Bronchial epithelial cell (primary cell): ENCODE results near the gene ARL16. TPM values are rescaled to one million over a fixed set of nuclear protein-coding genes. Genes with fewer than 3 reads are reported as not detected.

Source experiments
- DNase-seq: peaks from one replicate; pipeline ENCODE4 v3.0.0-alpha.2; 2010; ENCODE audit warnings: low read depth
- FAIRE-seq: peaks from 2 replicates; lab custom pipeline; 2011; peaks lifted over from hg19 to GRCh38; lab: Jason Lieb, UNC
- H3K27me3 ChIP-seq: 2 replicates; pipeline ENCODE4 v1.5.1; 2011; ENCODE audit warnings: low read length; ENCODE audit not compliant: control insufficient read depth, insufficient read depth
- H3K36me3 ChIP-seq: 2 replicates; pipeline ENCODE4 v1.5.1; 2011; ENCODE audit warnings: low read length; ENCODE audit not compliant: control insufficient read depth, insufficient read depth
- H3K4me3 ChIP-seq: 2 replicates; pipeline ENCODE4 v1.5.1; 2011; ENCODE audit warnings: mild to moderate bottlenecking, low read depth, low read length, control low read depth
- CTCF ChIP-seq: IDR thresholded peaks from 2 replicates; pipeline ENCODE4 v1.5.1; 2011; ENCODE audit warnings: mild to moderate bottlenecking, moderate library complexity, low read length, control low read depth, inconsistent platforms; ENCODE audit not compliant: insufficient read depth, severe bottlenecking
- total RNA-seq: library from RNA; depleted of rRNA; stranded (reverse); fragments of >200 nt; gene quantifications from 2 replicates; pipeline ENCODE4 v1.2.1, GENCODE V29; 2014

ARL16 gene
- total RNA-seq, 1 donor from 2014 or later: 25.8 TPM

GRCh38 chr17:81722184-81723120, 38.9 kb upstream of the ARL16 start:
- peak; percentile 22 for DNase-seq
- H3K4me3 ChIP-seq: no peak overlapping the region
- no peak for FAIRE-seq

GRCh38 chr17:81720267-81721071, 36.9 kb upstream of the ARL16 start:
- Histone ChIP-seq H3K4me3 (no peak overlapping the region), H3K27me3 (no peaks in the 10 kb centered on the region), H3K36me3 (peaks cover 8% of the 10 kb centered on the region)
- FAIRE-seq: no peak
- TF ChIP-seq CTCF: no peak
- no peak for DNase-seq

More at GRCh38 chr17:81722184-81723120, 38.9 kb upstream of the ARL16 start:
- Histone ChIP-seq H3K27me3 (no peaks in the 10 kb centered on the region), H3K36me3 (peaks cover 3% of the 10 kb centered on the region)
- TF ChIP-seq CTCF: no peak

GRCh38 chr17:81719410-81720266, 36.0 kb upstream of the ARL16 start:
- Histone ChIP-seq H3K27me3 (no peaks in the 10 kb centered on the region), H3K4me3 (no peak overlapping the region), H3K36me3 (peaks cover 8% of the 10 kb centered on the region)
- DNase-seq (no peak), FAIRE-seq (no peak)
- TF ChIP-seq CTCF: no peak

- Histone ChIP-seq H3K36me3 (peaks cover 9% of the 10 kb centered on the region), H3K4me3 (no peak overlapping the region), H3K27me3 (no peaks in the 10 kb centered on the region)
- DNase-seq (no peak), FAIRE-seq (no peak)
- TF ChIP-seq CTCF: no peak
Observed at GRCh38 chr17:81717766-81718089, 34.1 kb upstream of the ARL16 start.

GRCh38 chr17:81717049-81717765, 33.6 kb upstream of the ARL16 start:
- no peak for FAIRE-seq
- Histone ChIP-seq H3K4me3 (no peak overlapping the region), H3K36me3 (peaks cover 9% of the 10 kb centered on the region), H3K27me3 (no peaks in the 10 kb centered on the region)
- no peak for TF ChIP-seq CTCF
- DNase-seq: no peak
